K562 (cell line): ENCODE measurements around the gene TCTN3. TPM values are rescaled to one million over a fixed set of nuclear protein-coding genes. Genes with fewer than 3 reads are reported as not detected.

Experiments
- BCL6 ChIP-seq: fragments of 250-450 bp; sonication (Bioruptor Pico); IDR thresholded peaks from 2 replicates; pipeline ENCODE4 v1.4.0; 2020
- CHD4 ChIP-seq: fragments of 200-600 bp; sonication (generic); IDR thresholded peaks from 3 replicates; pipeline ENCODE4 v1.6.1; 2012; ENCODE audit warnings: low read depth, mild to moderate bottlenecking, mixed read lengths, low read length, inconsistent platforms; ENCODE audit not compliant: insufficient read depth, insufficient replicate concordance, poor library complexity, severe bottlenecking
- EP400 ChIP-seq: fragments of 450-650 bp; IDR thresholded peaks from 2 replicates; pipeline ENCODE4 v1.6.1; 2017; ENCODE audit warnings: antibody characterized with exemption, mild to moderate bottlenecking, moderate library complexity
- ILF3 ChIP-seq: fragments of 450-650 bp; IDR thresholded peaks from 2 replicates; pipeline ENCODE4 v1.6.1; 2018; ENCODE audit warnings: antibody characterized with exemption, mild to moderate bottlenecking, moderate library complexity, borderline replicate concordance
- KLF6 ChIP-seq: fragments of 250-450 bp; sonication (Bioruptor Pico); IDR thresholded peaks from 2 replicates; pipeline ENCODE4 v1.4.0; 2020; ENCODE audit warnings: mild to moderate bottlenecking, moderate library complexity, borderline replicate concordance
- MXI1 ChIP-seq: IDR thresholded peaks from 2 replicates; pipeline ENCODE4 v1.6.1; 2011; ENCODE audit warnings: low read depth, mild to moderate bottlenecking, improper control_type of control experiment, low read length
- POLR2AphosphoS5 ChIP-seq: IDR thresholded peaks from 2 replicates; pipeline ENCODE4 v1.6.1; 2011; ENCODE audit warnings: mild to moderate bottlenecking, low read depth, low read length, moderate library complexity; ENCODE audit not compliant: control insufficient read depth, insufficient read depth
- POLR2H ChIP-seq: IDR thresholded peaks from 2 replicates; pipeline ENCODE4 v1.6.1; 2016; ENCODE audit warnings: missing genetic modification characterization, low read depth, mild to moderate bottlenecking, control low read depth, missing compliant biosample characterization, moderate library complexity
- PTBP1 ChIP-seq: fragments of 200-400 bp; formaldehyde crosslinking; IDR thresholded peaks from 2 replicates; pipeline ENCODE4 v1.6.1; 2017; ENCODE audit warnings: low read depth, low read length
- RBM39 ChIP-seq: fragments of 200-400 bp; formaldehyde crosslinking; optimal IDR thresholded peaks from 2 replicates; pipeline ENCODE3; 2018; ENCODE audit warnings: low read depth, low read length
- SMAD2 ChIP-seq: fragments of 150-350 bp; IDR thresholded peaks from 2 replicates; pipeline ENCODE4 v1.6.1; 2014; ENCODE audit warnings: low read depth, mild to moderate bottlenecking, low read length
- TARDBP ChIP-seq: fragments of 450-650 bp; IDR thresholded peaks from 2 replicates; pipeline ENCODE4 v1.6.1; 2016
- TCF7L2 ChIP-seq: fragments of 150-350 bp; IDR thresholded peaks from 2 replicates; pipeline ENCODE4 v1.6.1; 2016; ENCODE audit warnings: low read depth, mild to moderate bottlenecking, low read length, moderate library complexity
- U2AF1 ChIP-seq: fragments of 200-400 bp; formaldehyde crosslinking; optimal IDR thresholded peaks from 2 replicates; pipeline ENCODE3; 2017; ENCODE audit warnings: mild to moderate bottlenecking, low read depth, low read length, moderate library complexity
- ZNF780A ChIP-seq: fragments of 250-450 bp; sonication (Bioruptor Pico); IDR thresholded peaks from 2 replicates; pipeline ENCODE4 v1.5.0; 2021; ENCODE audit warnings: mild to moderate bottlenecking
- polyA plus RNA-seq, 8 experiments: library from polyadenylated mRNA; depleted of rRNA in 4 of 8; stranded (reverse) in 5 of 8; unstranded in 3 of 8; fragments of >200 nt; fragmentation: Nextera tagmentation in 2 of 8; fragmentation: Illumina TruSeq in 1 of 8; extraction: Ambion mirVana in 2 of 8; extraction: Trizol in 1 of 8; gene quantifications; 2 replicates each; pipeline versions ENCODE4 v1.2.1 to v1.2.3, GENCODE V29; 2011 to 2014; ENCODE audit warnings: inconsistent platforms in 1 of 8, missing spikeins in 1 of 8
- total RNA-seq, 7 experiments: library from RNA; depleted of rRNA in 6 of 7; stranded (reverse); fragments of >200 nt in 6 of 7; fragmentation: Illumina TruSeq in 2 of 7; extraction: Trizol in 2 of 7; gene quantifications; 2 replicates each; pipeline versions ENCODE4 v1.2.1 to v1.2.3, GENCODE V29; 2011 to 2021; ENCODE audit warnings: low replicate concordance in 1 of 7
- TF ChIP-seq, protein P1 (sequence below), 2 experiments: IDR thresholded peaks; 2 replicates each; pipeline ENCODE4 v1.6.1; 2012; ENCODE audit warnings: improper control_type of control experiment in 2 of 2, low read depth in 2 of 2, low read length in 2 of 2, borderline replicate concordance in 1 of 2
- TF ChIP-seq, protein P2 (sequence below): fragments of 450-650 bp; IDR thresholded peaks from 2 replicates; pipeline ENCODE4 v1.6.1; 2016; ENCODE audit warnings: antibody characterized with exemption
- TF ChIP-seq, protein P3 (sequence below): fragments of 200-800 bp; sonication (Bioruptor generic); IDR thresholded peaks from 2 replicates; pipeline ENCODE4 v1.6.1; 2017; ENCODE audit warnings: missing genetic modification characterization, missing compliant biosample characterization
- TF ChIP-seq, protein P4 (sequence below): fragments of 250-450 bp; sonication (Bioruptor Pico); IDR thresholded peaks from 2 replicates; pipeline ENCODE4 v1.4.0; 2020; ENCODE audit warnings: mild to moderate bottlenecking, moderate library complexity, borderline replicate concordance

Gene TCTN3
- total and polyA plus RNA-seq, 9 of the 15 experiments (the other 6 are each of a cell fraction or from before 2014, with no cell fraction given) = 10.4 to 25.8 (median 16.3) TPM

DNA sequence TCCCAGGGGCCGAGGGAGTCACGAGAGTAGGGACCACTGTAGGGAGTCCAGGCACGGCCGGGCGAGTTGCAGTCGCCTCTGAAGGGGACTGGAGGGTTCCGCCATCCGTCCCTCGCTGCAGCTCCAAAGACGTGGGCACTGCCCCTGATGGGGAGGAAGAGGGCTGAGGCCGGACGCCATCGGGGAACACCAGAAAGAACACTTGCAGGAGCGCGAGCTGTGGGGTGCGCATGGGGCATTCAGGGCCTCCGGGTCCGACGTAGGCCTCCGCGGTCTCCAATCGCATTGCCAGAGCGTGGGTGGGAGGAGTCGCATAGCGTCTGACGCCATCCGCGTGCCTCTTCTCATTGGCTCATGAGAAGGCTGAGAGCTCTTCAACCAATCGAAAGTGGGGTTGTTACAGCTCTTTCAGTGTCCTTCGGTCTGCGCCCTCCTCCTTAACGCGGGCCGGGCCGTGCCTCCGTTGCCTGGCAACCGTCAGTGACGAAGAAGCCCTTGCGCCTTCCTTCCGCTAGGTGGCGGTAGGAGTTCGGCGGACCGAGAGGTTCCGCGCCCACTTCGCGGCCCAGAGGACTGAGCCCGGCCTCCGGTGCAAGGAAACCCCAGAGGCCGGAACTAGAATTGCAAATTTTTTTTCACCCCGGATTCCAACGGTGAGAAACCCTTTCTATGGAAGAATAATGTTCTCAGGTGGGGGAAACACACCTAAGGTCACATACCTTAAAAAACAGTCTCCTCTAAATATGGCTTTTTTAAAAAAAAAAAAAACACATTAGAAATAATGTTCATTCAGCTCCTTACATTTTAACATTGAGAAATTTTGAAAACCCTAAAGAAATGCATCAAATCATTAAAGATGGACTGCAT, at the start of gene TCTN3 (continued):
- TF ChIP-seq TCF7L2 (no peak), U2AF1 (no peak), PTBP1 (0 out of 2 replicates have a peak, but pooled peaks have one; percentile 36), CHD4 (no peak), RBM39 (no peak), TARDBP (no peak), ZNF780A (no peak), KLF6 (CRISPR knock-in tag) (0 out of 2 replicates have a peak, but pooled peaks have one; percentile 14), POLR2H (tag) (no peak), BCL6 (CRISPR knock-in tag) (no peak), ILF3 (no peak), MXI1 (peak; percentile 66), SMAD2 (no peak), EP400 (peak; percentile 89), POLR2AphosphoS5 (peak; percentile 23; the same call in 1 of the 2 replicates)
- TF ChIP-seq, protein P1, sequence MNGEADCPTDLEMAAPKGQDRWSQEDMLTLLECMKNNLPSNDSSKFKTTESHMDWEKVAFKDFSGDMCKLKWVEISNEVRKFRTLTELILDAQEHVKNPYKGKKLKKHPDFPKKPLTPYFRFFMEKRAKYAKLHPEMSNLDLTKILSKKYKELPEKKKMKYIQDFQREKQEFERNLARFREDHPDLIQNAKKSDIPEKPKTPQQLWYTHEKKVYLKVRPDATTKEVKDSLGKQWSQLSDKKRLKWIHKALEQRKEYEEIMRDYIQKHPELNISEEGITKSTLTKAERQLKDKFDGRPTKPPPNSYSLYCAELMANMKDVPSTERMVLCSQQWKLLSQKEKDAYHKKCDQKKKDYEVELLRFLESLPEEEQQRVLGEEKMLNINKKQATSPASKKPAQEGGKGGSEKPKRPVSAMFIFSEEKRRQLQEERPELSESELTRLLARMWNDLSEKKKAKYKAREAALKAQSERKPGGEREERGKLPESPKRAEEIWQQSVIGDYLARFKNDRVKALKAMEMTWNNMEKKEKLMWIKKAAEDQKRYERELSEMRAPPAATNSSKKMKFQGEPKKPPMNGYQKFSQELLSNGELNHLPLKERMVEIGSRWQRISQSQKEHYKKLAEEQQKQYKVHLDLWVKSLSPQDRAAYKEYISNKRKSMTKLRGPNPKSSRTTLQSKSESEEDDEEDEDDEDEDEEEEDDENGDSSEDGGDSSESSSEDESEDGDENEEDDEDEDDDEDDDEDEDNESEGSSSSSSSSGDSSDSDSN (IDR thresholded peaks at IDR 0.05; ENCODE audit: borderline replicate concordance in 1 of 2, low read depth in 2 of 2, low read length in 2 of 2) = no peak
- TF ChIP-seq, protein P2, sequence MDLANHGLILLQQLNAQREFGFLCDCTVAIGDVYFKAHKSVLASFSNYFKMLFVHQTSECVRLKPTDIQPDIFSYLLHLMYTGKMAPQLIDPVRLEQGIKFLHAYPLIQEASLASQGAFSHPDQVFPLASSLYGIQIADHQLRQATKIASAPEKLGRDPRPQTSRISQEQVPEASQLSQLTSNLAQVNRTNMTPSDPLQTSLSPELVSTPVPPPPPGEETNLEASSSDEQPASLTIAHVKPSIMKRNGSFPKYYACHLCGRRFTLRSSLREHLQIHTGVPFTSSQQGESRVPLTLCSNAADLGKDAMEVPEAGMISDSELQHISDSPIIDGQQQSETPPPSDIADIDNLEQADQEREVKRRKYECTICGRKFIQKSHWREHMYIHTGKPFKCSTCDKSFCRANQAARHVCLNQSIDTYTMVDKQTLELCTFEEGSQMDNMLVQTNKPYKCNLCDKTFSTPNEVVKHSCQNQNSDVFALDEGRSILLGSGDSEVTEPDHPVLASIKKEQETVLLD = no peak
- TF ChIP-seq, protein P3, sequence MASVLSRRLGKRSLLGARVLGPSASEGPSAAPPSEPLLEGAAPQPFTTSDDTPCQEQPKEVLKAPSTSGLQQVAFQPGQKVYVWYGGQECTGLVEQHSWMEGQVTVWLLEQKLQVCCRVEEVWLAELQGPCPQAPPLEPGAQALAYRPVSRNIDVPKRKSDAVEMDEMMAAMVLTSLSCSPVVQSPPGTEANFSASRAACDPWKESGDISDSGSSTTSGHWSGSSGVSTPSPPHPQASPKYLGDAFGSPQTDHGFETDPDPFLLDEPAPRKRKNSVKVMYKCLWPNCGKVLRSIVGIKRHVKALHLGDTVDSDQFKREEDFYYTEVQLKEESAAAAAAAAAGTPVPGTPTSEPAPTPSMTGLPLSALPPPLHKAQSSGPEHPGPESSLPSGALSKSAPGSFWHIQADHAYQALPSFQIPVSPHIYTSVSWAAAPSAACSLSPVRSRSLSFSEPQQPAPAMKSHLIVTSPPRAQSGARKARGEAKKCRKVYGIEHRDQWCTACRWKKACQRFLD (CRISPR knock-in tag) = no peak
- TF ChIP-seq, protein P4, sequence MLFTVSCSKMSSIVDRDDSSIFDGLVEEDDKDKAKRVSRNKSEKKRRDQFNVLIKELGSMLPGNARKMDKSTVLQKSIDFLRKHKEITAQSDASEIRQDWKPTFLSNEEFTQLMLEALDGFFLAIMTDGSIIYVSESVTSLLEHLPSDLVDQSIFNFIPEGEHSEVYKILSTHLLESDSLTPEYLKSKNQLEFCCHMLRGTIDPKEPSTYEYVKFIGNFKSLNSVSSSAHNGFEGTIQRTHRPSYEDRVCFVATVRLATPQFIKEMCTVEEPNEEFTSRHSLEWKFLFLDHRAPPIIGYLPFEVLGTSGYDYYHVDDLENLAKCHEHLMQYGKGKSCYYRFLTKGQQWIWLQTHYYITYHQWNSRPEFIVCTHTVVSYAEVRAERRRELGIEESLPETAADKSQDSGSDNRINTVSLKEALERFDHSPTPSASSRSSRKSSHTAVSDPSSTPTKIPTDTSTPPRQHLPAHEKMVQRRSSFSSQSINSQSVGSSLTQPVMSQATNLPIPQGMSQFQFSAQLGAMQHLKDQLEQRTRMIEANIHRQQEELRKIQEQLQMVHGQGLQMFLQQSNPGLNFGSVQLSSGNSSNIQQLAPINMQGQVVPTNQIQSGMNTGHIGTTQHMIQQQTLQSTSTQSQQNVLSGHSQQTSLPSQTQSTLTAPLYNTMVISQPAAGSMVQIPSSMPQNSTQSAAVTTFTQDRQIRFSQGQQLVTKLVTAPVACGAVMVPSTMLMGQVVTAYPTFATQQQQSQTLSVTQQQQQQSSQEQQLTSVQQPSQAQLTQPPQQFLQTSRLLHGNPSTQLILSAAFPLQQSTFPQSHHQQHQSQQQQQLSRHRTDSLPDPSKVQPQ = no peak
